Regular cardiac myocyte (primary cell): Measurements from ENCODE around the gene CLEC4G. TPM values are rescaled to one million over a fixed set of nuclear protein-coding genes. Genes with fewer than 3 reads are reported as not detected.

Experiments used
- total RNA-seq: library from RNA; depleted of rRNA; stranded (reverse); fragments of >200 nt; gene quantifications from 2 replicates; pipeline ENCODE4 v1.2.3, GENCODE V29; 2014

CLEC4G gene
- not detected in 2 replicates for total RNA-seq

GRCh38 chr19:7732045-7732444 is at the start of gene CLEC4G:
Gene CLEC4G (minus strand): TSS chr19:7732110. CDS start chr19:7732102, 8 bp downstream.

GRCh38 chr19:7762719-7763293 is 30.9 kb upstream of the CLEC4G start, which contains the start of gene CLEC4M:
Gene CLEC4M (plus strand): TSS chr19:7763243. CDS start chr19:7763267, 24 bp downstream.

GRCh38 chr19:7746903-7747884 is 15.3 kb upstream of the CLEC4G start, which contains the start of gene CD209:
Gene CD209 (minus strand): TSS chr19:7747534. CDS start chr19:7747511, 23 bp downstream.

GRCh38 chr19:7701654-7702457 is 30.1 kb downstream of the CLEC4G start, which contains the start of gene FCER2:
Gene FCER2 (minus strand): TSS chr19:7702131. CDS start chr19:7699760, 2,371 bp downstream.

GRCh38 chr19:7680606-7681339 is 51.1 kb downstream of the CLEC4G start, which contains the start of gene TRAPPC5:
Gene TRAPPC5 (plus strand): TSS chr19:7680833. CDS start chr19:7682254, 1,421 bp downstream.

Other genes with a start within 250 kb of the CLEC4G start
- gene PEX11G, start 243.1 kb downstream of the CLEC4G start, total RNA-seq: 1.5 and 6.2 TPM in 2 replicates
- gene ZNF358, start 216.0 kb downstream of the CLEC4G start, total RNA-seq: 6.7 and 10.4 TPM in 2 replicates
- 3.1 and 4.2 TPM in 2 replicates for gene MCOLN1, start 209.5 kb downstream of the CLEC4G start, total RNA-seq
- 61.4 and 80.3 TPM in 2 replicates for gene PNPLA6, start 196.4 kb downstream of the CLEC4G start, total RNA-seq
- gene CAMSAP3, start 136.2 kb downstream of the CLEC4G start, total RNA-seq: not detected in 2 replicates
- gene XAB2, start 102.6 kb downstream of the CLEC4G start, total RNA-seq: 14.9 and 30.3 TPM in 2 replicates
- 9.6 and 14.6 TPM in 2 replicates for gene PET100, start 102.3 kb downstream of the CLEC4G start, total RNA-seq
- gene PCP2, start 98.4 kb downstream of the CLEC4G start, total RNA-seq: not detected in 2 replicates
- gene STXBP2, start 95.0 kb downstream of the CLEC4G start, total RNA-seq: 32.1 and 51.8 TPM in 2 replicates
- gene RETN, start 63.1 kb downstream of the CLEC4G start, total RNA-seq: not detected in 2 replicates
- gene MCEMP1, start 55.0 kb downstream of the CLEC4G start, total RNA-seq: not detected in 2 replicates
- 42.8 and 84.9 TPM in 2 replicates for gene TRAPPC5, start 51.3 kb downstream of the CLEC4G start, total RNA-seq
- not detected in 2 replicates for gene FCER2, start 30.0 kb downstream of the CLEC4G start, total RNA-seq
- not detected in 2 replicates for gene CD209, start 15.4 kb upstream of the CLEC4G start, total RNA-seq
- 0.19 and 0.28 TPM in 2 replicates for gene CLEC4M, start 31.1 kb upstream of the CLEC4G start, total RNA-seq
- 17.2 and 17.3 TPM in 2 replicates for gene EVI5L, start 98.1 kb upstream of the CLEC4G start, total RNA-seq
- gene PRR36, start 142.3 kb upstream of the CLEC4G start, total RNA-seq: under 0.01 TPM in 1 of 2 replicates, not detected in the other
- 2.3 and 2.8 TPM in 2 replicates for gene LRRC8E, start 156.4 kb upstream of the CLEC4G start, total RNA-seq
- gene MAP2K7, start 171.8 kb upstream of the CLEC4G start, total RNA-seq: 8.2 and 9.2 TPM in 2 replicates
- 1.7 and 3.1 TPM in 2 replicates for gene TGFBR3L, start 182.7 kb upstream of the CLEC4G start, total RNA-seq
- 12.1 and 19.6 TPM in 2 replicates for gene SNAPC2, start 188.2 kb upstream of the CLEC4G start, total RNA-seq
- gene CTXN1, start 194.0 kb upstream of the CLEC4G start, total RNA-seq: 1.2 and 1.4 TPM in 2 replicates
- gene TIMM44, start 211.6 kb upstream of the CLEC4G start, total RNA-seq: 43.4 and 55.2 TPM in 2 replicates